ENCODE data around the gene CPAMD8. TPM values are rescaled to one million over a fixed set of nuclear protein-coding genes. Genes with fewer than 3 reads are reported as not detected.

The CPAMD8 gene
- total and polyA plus RNA-seq, 9 of the 15 experiments (the other 6 are each of a cell fraction or from before 2014, with no cell fraction given): 0.20 to 2.1 (median 1.3) TPM

DNA sequence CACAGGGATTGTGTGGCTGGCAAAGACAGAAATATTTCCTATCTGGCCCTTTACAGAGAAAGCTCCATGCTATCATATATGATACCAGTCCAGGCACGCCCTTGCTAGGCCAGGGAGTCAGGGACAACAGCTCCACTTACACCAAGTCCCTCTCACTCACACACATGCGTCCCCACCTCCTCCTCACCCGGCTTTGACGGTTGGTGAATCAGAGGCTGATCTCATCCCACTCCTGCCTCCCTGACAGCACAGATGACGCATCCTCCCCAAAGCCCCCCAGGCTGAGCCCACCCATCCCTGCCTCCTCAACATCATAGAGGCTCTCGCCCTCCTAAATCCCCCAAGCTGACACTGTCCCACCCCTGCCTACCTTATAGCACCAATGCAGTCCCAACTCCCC is 75.1 kb downstream of the CPAMD8 start:
- ATAC-seq (no peak), FAIRE-seq (no peak), DNase-seq (ENCODE audit: extremely low read depth in 1 of 4, low spot score in 3 of 4) (no peak)
- BruUV-seq (replicated peaks): no TSS peak
- H3K27ac ChIP-seq (ENCODE audit: extremely low read depth, low read depth, low read length): no peak overlapping the region
- H3K9me1 ChIP-seq (ENCODE audit: control insufficient read depth, insufficient read depth, low read length): no peaks in the 10 kb centered on the region
- in situ Hi-C loops (cut with MboI) (no loop called here), intact Hi-C loops (cut with micrococcal nuclease) (no loop called here)
- no peak for TF ChIP-seq HMG20B (CRISPR knock-in tag; IDR thresholded peaks at IDR 0.05)
- TF ChIP-seq HNRNPH1 (optimal IDR thresholded peaks at IDR 0.05; ENCODE audit: low read depth, low read length): no peak
- no peak for TF ChIP-seq PRMT5 (CRISPR knock-in tag; IDR thresholded peaks at IDR 0.05)
- peak; percentile 87 for TF ChIP-seq FOSL1 (tag; conservative IDR thresholded peaks at IDR 0.05)
- TF ChIP-seq, protein P1, sequence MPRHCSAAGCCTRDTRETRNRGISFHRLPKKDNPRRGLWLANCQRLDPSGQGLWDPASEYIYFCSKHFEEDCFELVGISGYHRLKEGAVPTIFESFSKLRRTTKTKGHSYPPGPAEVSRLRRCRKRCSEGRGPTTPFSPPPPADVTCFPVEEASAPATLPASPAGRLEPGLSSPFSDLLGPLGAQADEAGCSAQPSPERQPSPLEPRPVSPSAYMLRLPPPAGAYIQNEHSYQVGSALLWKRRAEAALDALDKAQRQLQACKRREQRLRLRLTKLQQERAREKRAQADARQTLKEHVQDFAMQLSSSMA (CRISPR knock-in tag; IDR thresholded peaks at IDR 0.05): no peak
- no peak for TF ChIP-seq TAF15 (IDR thresholded peaks at IDR 0.05; ENCODE audit: low read depth, low read length)
- no peak for TF ChIP-seq TOE1 (IDR thresholded peaks at IDR 0.05; ENCODE audit: borderline replicate concordance)
- TF ChIP-seq TOE1 (CRISPR knock-in tag; IDR thresholded peaks at IDR 0.05; ENCODE audit: borderline replicate concordance, low read depth): no peak
- TF ChIP-seq ZNF444 (CRISPR knock-in tag; IDR thresholded peaks at IDR 0.05): no peak
- no peak for TF ChIP-seq ZNF79 (CRISPR knock-in tag; IDR thresholded peaks at IDR 0.05; ENCODE audit: low read depth)
- no peak for TF ChIP-seq ZNF699 (CRISPR knock-in tag; IDR thresholded peaks at IDR 0.05; ENCODE audit: insufficient replicate concordance)
- no peak for TF ChIP-seq ZC3H4 (CRISPR knock-in tag; IDR thresholded peaks at IDR 0.05; ENCODE audit: borderline replicate concordance)
- TF ChIP-seq, protein P2, sequence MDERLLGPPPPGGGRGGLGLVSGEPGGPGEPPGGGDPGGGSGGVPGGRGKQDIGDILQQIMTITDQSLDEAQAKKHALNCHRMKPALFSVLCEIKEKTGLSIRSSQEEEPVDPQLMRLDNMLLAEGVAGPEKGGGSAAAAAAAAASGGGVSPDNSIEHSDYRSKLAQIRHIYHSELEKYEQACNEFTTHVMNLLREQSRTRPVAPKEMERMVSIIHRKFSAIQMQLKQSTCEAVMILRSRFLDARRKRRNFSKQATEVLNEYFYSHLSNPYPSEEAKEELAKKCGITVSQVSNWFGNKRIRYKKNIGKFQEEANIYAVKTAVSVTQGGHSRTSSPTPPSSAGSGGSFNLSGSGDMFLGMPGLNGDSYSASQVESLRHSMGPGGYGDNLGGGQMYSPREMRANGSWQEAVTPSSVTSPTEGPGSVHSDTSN (CRISPR knock-in tag; IDR thresholded peaks at IDR 0.05; ENCODE audit: low read depth): no peak
- TF ChIP-seq, protein P2 (tag; conservative IDR thresholded peaks at IDR 0.05; ENCODE audit: low read depth): no peak
- TF ChIP-seq SETDB1 (IDR thresholded peaks at IDR 0.05; ENCODE audit: low read length): no peak
- TF ChIP-seq ZNF24 (IDR thresholded peaks at IDR 0.05): no peak
- TF ChIP-seq ZBTB8A (IDR thresholded peaks at IDR 0.05; ENCODE audit: partially characterized antibody): no peak
- TF ChIP-seq, protein P3, sequence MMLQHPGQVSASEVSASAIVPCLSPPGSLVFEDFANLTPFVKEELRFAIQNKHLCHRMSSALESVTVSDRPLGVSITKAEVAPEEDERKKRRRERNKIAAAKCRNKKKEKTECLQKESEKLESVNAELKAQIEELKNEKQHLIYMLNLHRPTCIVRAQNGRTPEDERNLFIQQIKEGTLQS (IDR thresholded peaks at IDR 0.05): peak; percentile 50; the same call in 1 of the 2 replicates
- TF ChIP-seq, protein P3 (CRISPR knock-in tag; conservative IDR thresholded peaks at IDR 0.05): no peak
- peak; percentile 72; the same call in 1 of the 2 replicates for TF ChIP-seq ZBTB7A (IDR thresholded peaks at IDR 0.05; ENCODE audit: borderline replicate concordance, control insufficient read depth, low read depth, low read length)
- no peak overlapping the region for H2AFZ ChIP-seq (ENCODE audit: low read depth, low read length)
- no peaks in the 10 kb centered on the region for H3K4me1 ChIP-seq (replicated peaks in 1 of 2; ENCODE audit: control insufficient read depth in 2 of 2, insufficient read depth in 2 of 2, low read length in 2 of 2)
- CTCF ChIA-PET (ENCODE audit: low intra/inter-chr PET ratio): no interaction called here
- H3K27me3 ChIP-seq (ENCODE audit: control insufficient read depth in 2 of 2, insufficient read depth in 2 of 2, low read length in 2 of 2): peaks cover 12 to 37% of the 10 kb centered on the region in 2 experiments; a peak in 4 of 5 replicates
- H3K79me2 ChIP-seq (ENCODE audit: control insufficient read depth, insufficient read depth, low read length): no peaks in the 10 kb centered on the region
- H3K9ac ChIP-seq (ENCODE audit: insufficient read depth in 1 of 2, low read depth in 2 of 2, low read length in 2 of 2): no peak overlapping the region
- H3K4me2 ChIP-seq (ENCODE audit: insufficient read depth, low read length): no peak overlapping the region
- no peaks in the 10 kb centered on the region for H3K36me3 ChIP-seq (ENCODE audit: control insufficient read depth, insufficient read depth, low read length)
- no peak overlapping the region for H3K4me3 ChIP-seq
- H4K20me1 ChIP-seq (replicated peaks; ENCODE audit: control insufficient read depth, insufficient read depth, low read length): no peaks in the 10 kb centered on the region
- H3K9me3 ChIP-seq (replicated peaks; ENCODE audit: control insufficient read depth, insufficient read depth, low read depth, low read length): no peaks in the 10 kb centered on the region
- POLR2A ChIA-PET: no interaction called here
- 3% methylated on average over 6 of the region's 6 CpGs for WGBS (ENCODE audit: insufficient coverage, low coverage, missing lambda C conversion rate)
